Keratinocyte (primary cell): ENCODE measurements around the gene TNNT3. TPM values are rescaled to one million over a fixed set of nuclear protein-coding genes. Genes with fewer than 3 reads are reported as not detected.

ENCODE experiments used
- DNase-seq: peaks from one replicate; pipeline ENCODE4 v3.0.0-alpha.2; 2011; ENCODE audit warnings: low read depth, missing footprints, low spot score
- FAIRE-seq: peaks from 2 replicates; lab custom pipeline; 2011; peaks lifted over from hg19 to GRCh38; lab: Jason Lieb, UNC
- H2AFZ ChIP-seq: 2 replicates; pipeline ENCODE4 v1.6.0; 2012; ENCODE audit warnings: low read length, control low read depth, inconsistent platforms; ENCODE audit not compliant: control insufficient read depth
- H3K27ac ChIP-seq: 2 replicates; pipeline ENCODE4 v1.5.1; 2011; ENCODE audit warnings: low read length; ENCODE audit not compliant: control insufficient read depth, insufficient read depth
- H3K27me3 ChIP-seq: 3 replicates; pipeline ENCODE4 v1.6.0; 2011; ENCODE audit warnings: low read length; ENCODE audit not compliant: control insufficient read depth, insufficient read depth; ENCODE audit errors: extremely low read depth
- H3K36me3 ChIP-seq, 2 experiments: 2 replicates in 1 of 2; 3 replicates in 1 of 2; pipeline ENCODE4 v1.5.1; 2011; ENCODE audit warnings: low read length in 2 of 2, mild to moderate bottlenecking in 1 of 2; ENCODE audit not compliant: control insufficient read depth in 2 of 2, insufficient read depth in 2 of 2; ENCODE audit errors: extremely low read depth in 1 of 2
- H3K4me1 ChIP-seq: 3 replicates; pipeline ENCODE4 v1.5.1; 2011; ENCODE audit warnings: low read length; ENCODE audit not compliant: control insufficient read depth, insufficient read depth; ENCODE audit errors: extremely low read depth
- H3K4me2 ChIP-seq: 3 replicates; pipeline ENCODE4 v1.6.0; 2011; ENCODE audit warnings: low read depth, low read length; ENCODE audit not compliant: control insufficient read depth, insufficient read depth; ENCODE audit errors: extremely low read depth
- H3K4me3 ChIP-seq, 3 experiments: fragments of 200-600 bp in 1 of 3; sonication (generic) in 1 of 3; 2 replicates in 2 of 3; 3 replicates in 1 of 3; pipeline ENCODE4 v1.5.1; 2011 to 2016; ENCODE audit warnings: low read length in 3 of 3, mild to moderate bottlenecking in 3 of 3, control low read depth in 2 of 3, inconsistent platforms in 1 of 3, low read depth in 1 of 3, mixed read lengths in 1 of 3, mixed run types in 1 of 3, moderate library complexity in 1 of 3; ENCODE audit not compliant: control insufficient read depth in 2 of 3, insufficient read depth in 2 of 3; ENCODE audit errors: extremely low read depth in 1 of 3
- H3K79me2 ChIP-seq: 2 replicates; pipeline ENCODE4 v1.6.0; 2012; ENCODE audit warnings: low read length; ENCODE audit not compliant: control insufficient read depth, insufficient read depth
- H3K9ac ChIP-seq: 3 replicates; pipeline ENCODE4 v1.6.0; 2011; ENCODE audit warnings: low read length; ENCODE audit not compliant: control insufficient read depth, insufficient read depth; ENCODE audit errors: extremely low read depth
- H3K9me1 ChIP-seq: 3 replicates; pipeline ENCODE4 v1.6.0; 2011; ENCODE audit warnings: low read length; ENCODE audit not compliant: control insufficient read depth, insufficient read depth; ENCODE audit errors: extremely low read depth
- H3K9me3 ChIP-seq: 2 replicates; pipeline ENCODE4 v1.5.1; 2012; ENCODE audit warnings: low read depth, low read length; ENCODE audit not compliant: control insufficient read depth
- H4K20me1 ChIP-seq: 3 replicates; pipeline ENCODE4 v1.6.0; 2011; ENCODE audit warnings: low read length; ENCODE audit not compliant: control insufficient read depth, insufficient read depth; ENCODE audit errors: extremely low read depth
- EZH2 ChIP-seq: IDR thresholded peaks from one replicate; pipeline ENCODE4 v1.6.1; 2012; ENCODE audit warnings: inconsistent platforms, mild to moderate bottlenecking, low read length, moderate library complexity
- dilution Hi-C: fragments of 300-500 bp; cut with MboI; formaldehyde crosslinking; loops from one replicate; pipeline ENCODE4 v1.7.0; 2020; ENCODE audit warnings: low sequenced_read_pairs; ENCODE audit not compliant: extremely low pct_ligation_motif_present
- polyA plus RNA-seq, 5 experiments: library from polyadenylated mRNA; depleted of rRNA in 3 of 5; stranded (reverse) in 3 of 5; stranded (forward) in 1 of 5; unstranded in 1 of 5; fragments of >200 nt; gene quantifications; 1 replicate in 1 of 5; 2 replicates in 3 of 5; 3 replicates in 1 of 5; pipeline versions ENCODE4 v1.2.1 to v1.2.3, GENCODE V29; 2011 to 2012; ENCODE audit warnings: missing spikeins in 2 of 5, low read depth in 1 of 5, low replicate concordance in 1 of 5
- TF ChIP-seq, protein P1 (sequence below), 3 experiments: IDR thresholded peaks in 1 of 3; conservative IDR thresholded peaks in 1 of 3; optimal IDR thresholded peaks in 1 of 3; 2 replicates in 2 of 3; 3 replicates in 1 of 3; pipeline versions ENCODE3 to v1.5.1; 2011; ENCODE audit warnings: low read length in 3 of 3, mild to moderate bottlenecking in 3 of 3, moderate library complexity in 2 of 3, control low read depth in 1 of 3, inconsistent platforms in 1 of 3; ENCODE audit not compliant: insufficient read depth in 2 of 3; ENCODE audit errors: extremely low read depth in 1 of 3

The TNNT3 gene
- polyA plus RNA-seq, 1 donor (not counting 4 experiments of a cell fraction or from before 2014, with no cell fraction given) = 0.09 TPM

DNA sequence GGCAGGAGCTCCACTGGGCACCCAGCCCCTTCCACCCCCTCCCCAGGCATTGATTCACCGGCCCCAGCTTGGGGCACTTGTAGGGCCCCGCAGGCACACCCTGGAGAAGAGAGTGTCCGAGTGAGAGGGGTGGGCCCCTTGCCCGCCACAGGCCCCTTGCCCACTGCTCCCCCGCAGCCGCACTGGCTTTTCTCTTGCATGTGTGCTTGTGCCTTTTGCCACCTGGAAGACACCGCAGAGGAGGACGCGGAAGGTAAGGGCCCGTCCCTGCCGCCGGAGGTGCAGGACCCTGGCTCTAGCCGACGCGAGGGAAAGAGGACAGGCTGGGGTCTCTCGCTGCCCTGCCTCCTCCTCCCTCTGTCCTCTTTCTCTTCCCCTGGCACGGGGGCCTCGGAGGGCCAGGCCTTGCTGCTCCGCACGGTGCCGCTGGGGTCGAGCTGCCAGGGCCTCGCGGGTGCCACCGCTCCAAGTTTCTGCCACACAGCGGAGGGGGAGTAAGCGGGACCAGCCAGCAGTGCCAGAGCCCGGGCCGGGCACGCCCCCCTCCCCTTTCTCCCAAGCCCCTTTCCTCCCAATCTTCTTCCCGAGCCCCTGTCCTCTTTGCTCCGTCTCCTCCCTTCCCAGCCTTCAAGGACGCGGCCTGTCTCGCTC, 9.5 kb downstream of the TNNT3 start:
- Histone ChIP-seq H3K79me2 (no peaks in the 10 kb centered on the region), H3K27me3 (peaks cover 4% of the 10 kb centered on the region), H4K20me1 (no peaks in the 10 kb centered on the region), H3K4me1 (peaks cover 5% of the 10 kb centered on the region), H3K27ac (no peak overlapping the region), H3K9ac (no peak overlapping the region), H2AFZ (no peak overlapping the region), H3K36me3 (no peaks in the 10 kb centered on the region), H3K9me1 (no peaks in the 10 kb centered on the region), H3K9me3 (no peaks in the 10 kb centered on the region), H3K4me2 (no peak overlapping the region), H3K4me3 (no peak overlapping the region)
- dilution Hi-C loops = no loop called here
- no peak for FAIRE-seq
- TF ChIP-seq, protein P1, sequence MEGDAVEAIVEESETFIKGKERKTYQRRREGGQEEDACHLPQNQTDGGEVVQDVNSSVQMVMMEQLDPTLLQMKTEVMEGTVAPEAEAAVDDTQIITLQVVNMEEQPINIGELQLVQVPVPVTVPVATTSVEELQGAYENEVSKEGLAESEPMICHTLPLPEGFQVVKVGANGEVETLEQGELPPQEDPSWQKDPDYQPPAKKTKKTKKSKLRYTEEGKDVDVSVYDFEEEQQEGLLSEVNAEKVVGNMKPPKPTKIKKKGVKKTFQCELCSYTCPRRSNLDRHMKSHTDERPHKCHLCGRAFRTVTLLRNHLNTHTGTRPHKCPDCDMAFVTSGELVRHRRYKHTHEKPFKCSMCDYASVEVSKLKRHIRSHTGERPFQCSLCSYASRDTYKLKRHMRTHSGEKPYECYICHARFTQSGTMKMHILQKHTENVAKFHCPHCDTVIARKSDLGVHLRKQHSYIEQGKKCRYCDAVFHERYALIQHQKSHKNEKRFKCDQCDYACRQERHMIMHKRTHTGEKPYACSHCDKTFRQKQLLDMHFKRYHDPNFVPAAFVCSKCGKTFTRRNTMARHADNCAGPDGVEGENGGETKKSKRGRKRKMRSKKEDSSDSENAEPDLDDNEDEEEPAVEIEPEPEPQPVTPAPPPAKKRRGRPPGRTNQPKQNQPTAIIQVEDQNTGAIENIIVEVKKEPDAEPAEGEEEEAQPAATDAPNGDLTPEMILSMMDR (optimal IDR thresholded peaks at IDR 0.05 in 1 of 3, IDR thresholded peaks at IDR 0.05 in 1 of 3, conservative IDR thresholded peaks at IDR 0.05 in 1 of 3; ENCODE audit: extremely low read depth in 1 of 3, insufficient read depth in 2 of 3, low read length in 3 of 3) = no peak
- TF ChIP-seq EZH2 = no peak
- no peak for DNase-seq

DNA sequence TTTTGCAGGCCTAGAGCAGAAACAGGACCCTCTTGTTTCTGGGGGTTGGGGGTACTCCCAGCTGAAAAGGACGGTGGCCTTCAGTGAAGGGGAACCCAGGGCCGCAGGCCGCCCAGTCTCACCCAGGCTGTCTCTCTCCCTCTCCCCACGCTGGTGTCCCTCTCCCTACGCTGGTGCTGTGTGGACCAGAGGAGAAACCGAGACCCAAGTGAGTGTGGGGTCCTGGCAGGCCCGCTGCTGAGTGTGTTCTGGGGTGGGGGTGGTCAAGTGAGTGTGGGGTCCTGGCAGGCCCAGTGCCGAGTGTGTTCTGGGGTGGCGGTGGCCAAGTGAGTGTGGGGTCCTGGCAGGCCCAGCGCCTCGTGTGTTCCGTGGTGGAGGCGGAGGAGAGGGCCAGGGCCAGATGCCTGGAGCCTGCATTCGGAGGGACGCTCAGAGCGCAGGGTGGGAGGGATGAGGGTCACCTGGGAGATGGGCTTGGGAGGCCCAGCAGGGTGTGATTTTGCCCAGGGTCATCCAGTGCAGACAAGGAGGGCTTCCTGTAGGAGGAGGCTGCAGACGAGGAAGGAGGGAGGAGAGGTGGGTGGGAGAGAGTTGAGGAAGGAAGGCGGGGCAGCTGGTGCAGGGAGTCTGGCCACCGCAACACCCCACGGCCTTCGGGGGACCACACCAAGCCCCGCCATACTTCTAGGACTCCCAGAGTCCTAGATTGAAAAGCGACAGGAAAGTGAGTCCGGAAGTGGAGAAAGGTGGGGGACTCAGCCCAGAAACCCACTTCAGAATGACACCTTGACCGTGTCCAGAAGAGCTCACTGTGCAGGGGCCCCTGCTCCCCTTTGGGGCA, 10.3 kb downstream of the TNNT3 start:
- no peak overlapping the region for H3K4me2 ChIP-seq
- H3K4me3 ChIP-seq = no peak overlapping the region
- no peaks in the 10 kb centered on the region for H4K20me1 ChIP-seq
- H3K9me1 ChIP-seq = no peaks in the 10 kb centered on the region
- H3K27ac ChIP-seq = no peak overlapping the region
- no peak for TF ChIP-seq EZH2
- TF ChIP-seq, protein P1 (optimal IDR thresholded peaks at IDR 0.05 in 1 of 3, IDR thresholded peaks at IDR 0.05 in 1 of 3, conservative IDR thresholded peaks at IDR 0.05 in 1 of 3; ENCODE audit: extremely low read depth in 1 of 3, insufficient read depth in 2 of 3, low read length in 3 of 3) = no peak
- FAIRE-seq (no peak), DNase-seq (no peak)
- dilution Hi-C loops = no loop called here
- H3K4me1 ChIP-seq = no peaks in the 10 kb centered on the region
- peaks cover 4% of the 10 kb centered on the region for H3K27me3 ChIP-seq
- H2AFZ ChIP-seq = no peak overlapping the region
- no peaks in the 10 kb centered on the region for H3K36me3 ChIP-seq
- H3K9ac ChIP-seq = no peak overlapping the region
- H3K9me3 ChIP-seq = no peaks in the 10 kb centered on the region
- no peaks in the 10 kb centered on the region for H3K79me2 ChIP-seq
